GM12878 (cell line): Measurements from ENCODE around the gene KLRD1. TPM values are rescaled to one million over a fixed set of nuclear protein-coding genes. Genes with fewer than 3 reads are reported as not detected.
A peak's percentile ranks its signal among the peaks of the same experiment; 100 is the strongest.

ENCODE experiments used
- BMI1 ChIP-seq: fragments of 450-650 bp; IDR thresholded peaks from 2 replicates; pipeline ENCODE4 v1.6.1; 2016; ENCODE audit warnings: mild to moderate bottlenecking, moderate library complexity, borderline replicate concordance
- CHD4 ChIP-seq: fragments of 200-600 bp; sonication (generic); IDR thresholded peaks from 2 replicates; pipeline ENCODE4 v1.6.1; 2016; ENCODE audit warnings: mild to moderate bottlenecking
- CREB1 ChIP-seq: IDR thresholded peaks from 2 replicates; pipeline ENCODE4 v1.6.1; 2012; ENCODE audit warnings: low read depth, mild to moderate bottlenecking, inconsistent platforms
- DPF2 ChIP-seq: fragments of 450-650 bp; IDR thresholded peaks from 2 replicates; pipeline ENCODE4 v1.6.1; 2017; ENCODE audit warnings: mild to moderate bottlenecking
- EED ChIP-seq: sonication (generic); IDR thresholded peaks from 2 replicates; pipeline ENCODE4 v1.6.1; 2016; ENCODE audit warnings: antibody characterized with exemption, low read depth
- MTA3 ChIP-seq: IDR thresholded peaks from 2 replicates; pipeline ENCODE4 v1.6.1; 2012; ENCODE audit warnings: low read length, inconsistent platforms, borderline replicate concordance
- NFIC ChIP-seq: IDR thresholded peaks from 2 replicates; pipeline ENCODE4 v1.6.1; 2012; ENCODE audit warnings: low read depth, mild to moderate bottlenecking, inconsistent platforms, low read length, moderate library complexity
- NR2F1 ChIP-seq: fragments of 450-650 bp; conservative IDR thresholded peaks from 2 replicates; pipeline ENCODE4 v1.6.1; 2017; ENCODE audit warnings: mild to moderate bottlenecking
- SP1 ChIP-seq: IDR thresholded peaks from one replicate; pipeline ENCODE4 v1.6.1; 2011; ENCODE audit warnings: low read depth, low read length
- SRF ChIP-seq, 2 experiments: IDR thresholded peaks; 2 replicates each; pipeline ENCODE4 v1.6.1; 2011; ENCODE audit warnings: low read depth in 2 of 2, low read length in 2 of 2, mild to moderate bottlenecking in 1 of 2, moderate library complexity in 1 of 2
- STAT1 ChIP-seq: fragments of 450-650 bp; conservative IDR thresholded peaks from 2 replicates; pipeline ENCODE4 v1.6.1; 2014; ENCODE audit warnings: antibody characterized with exemption, mild to moderate bottlenecking
- SUPT20H ChIP-seq: IDR thresholded peaks from 2 replicates; pipeline ENCODE4 v1.6.1; 2011; ENCODE audit warnings: low read depth, mild to moderate bottlenecking, low read length, moderate library complexity, borderline replicate concordance; ENCODE audit not compliant: control insufficient read depth
- ZNF274 ChIP-seq: IDR thresholded peaks from one replicate; pipeline ENCODE4 v1.8.0; 2011; ENCODE audit not compliant: insufficient read length, insufficient read depth
- polyA plus RNA-seq, 11 experiments: library from polyadenylated mRNA; depleted of rRNA in 4 of 11; unstranded in 6 of 11; stranded (reverse) in 5 of 11; fragments of >200 nt; fragmentation: Nextera tagmentation in 4 of 11; fragmentation: Illumina TruSeq in 1 of 11; extraction: Ambion mirVana in 4 of 11; extraction: Trizol in 1 of 11; gene quantifications; 1 replicate in 1 of 11; 2 replicates in 10 of 11; pipeline versions ENCODE4 v1.2.1 to v1.2.3, GENCODE V29; 2011 to 2016; ENCODE audit warnings: inconsistent platforms in 2 of 11, missing spikeins in 2 of 11, low read depth in 1 of 11
- total RNA-seq, 4 experiments: library from RNA; depleted of rRNA in 3 of 4; stranded (reverse); fragments of >200 nt in 3 of 4; fragmentation: Illumina TruSeq in 1 of 4; extraction: Trizol in 1 of 4; gene quantifications; 2 replicates each; pipeline versions ENCODE4 v1.2.1 to v1.2.3, GENCODE V29; 2013 to 2021
- TF ChIP-seq, protein P1 (sequence below): IDR thresholded peaks from 2 replicates; pipeline ENCODE4 v1.6.1; 2012; ENCODE audit warnings: low read length, inconsistent platforms
- TF ChIP-seq, protein P2 (sequence below): fragments of 450-650 bp; formaldehyde crosslinking; IDR thresholded peaks from 2 replicates; pipeline ENCODE4 v1.4.0; 2020; ENCODE audit warnings: mild to moderate bottlenecking, moderate library complexity
- TF ChIP-seq, protein P3 (sequence below): IDR thresholded peaks from 2 replicates; pipeline ENCODE4 v1.6.1; 2011; ENCODE audit warnings: low read depth, low read length, improper control_type of control experiment, borderline replicate concordance
- TF ChIP-seq, protein P4 (sequence below): fragments of 450-650 bp; IDR thresholded peaks from 2 replicates; pipeline ENCODE4 v1.6.1; 2017; ENCODE audit warnings: mild to moderate bottlenecking, low read depth, inconsistent platforms; ENCODE audit not compliant: poor library complexity, severe bottlenecking
- TF ChIP-seq, protein P5 (sequence below): IDR thresholded peaks from 2 replicates; pipeline ENCODE4 v1.6.1; 2011; ENCODE audit warnings: borderline replicate concordance, low read depth, mild to moderate bottlenecking, moderate library complexity, low read length; ENCODE audit not compliant: insufficient read depth, poor library complexity, severe bottlenecking

The KLRD1 gene
- total and polyA plus RNA-seq, 10 of the 15 experiments (the other 5 are each of a cell fraction or from before 2014, with no cell fraction given): under 0.01 to 0.50 (median 0.13) TPM; not detected in 4

DNA sequence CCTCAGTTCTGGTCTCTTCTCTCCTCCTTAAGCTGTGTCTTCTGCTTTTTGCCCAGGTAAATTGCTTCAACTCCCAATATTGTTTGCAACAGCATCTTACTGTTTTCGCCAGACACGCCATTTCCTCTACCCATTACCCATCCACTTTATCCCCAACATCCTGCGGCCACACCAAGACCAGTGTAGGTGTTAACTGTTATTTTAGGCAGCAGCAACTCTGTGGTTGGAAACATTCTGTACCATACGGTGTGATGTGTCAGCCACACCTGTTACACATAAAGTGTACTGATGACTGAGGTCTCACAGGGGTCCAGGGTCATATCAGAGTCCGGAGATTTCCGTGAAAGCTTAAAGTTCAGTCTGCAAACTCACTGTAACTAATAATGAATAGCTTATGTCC, 21.8 kb upstream of the KLRD1 start (continued):
- TF ChIP-seq MTA3 (peak; percentile 74; the same call in 1 of the 2 replicates), NR2F1 (peak; percentile 81), CHD4 (no peak), STAT1 (no peak), CREB1 (peak; percentile 58; the same call in 1 of the 2 replicates), ZNF274 (no peak), SP1 (no peak), BMI1 (peak; percentile 64; the same call in 1 of the 2 replicates), SUPT20H (no peak), EED (peak; percentile 86), SRF (IDR thresholded peaks at IDR 0.05; ENCODE audit: low read depth in 2 of 2, low read length in 2 of 2) (no peak), DPF2 (peak; percentile 70; the same call in 1 of the 2 replicates), NFIC (peak; percentile 89)
- TF ChIP-seq, protein P1, sequence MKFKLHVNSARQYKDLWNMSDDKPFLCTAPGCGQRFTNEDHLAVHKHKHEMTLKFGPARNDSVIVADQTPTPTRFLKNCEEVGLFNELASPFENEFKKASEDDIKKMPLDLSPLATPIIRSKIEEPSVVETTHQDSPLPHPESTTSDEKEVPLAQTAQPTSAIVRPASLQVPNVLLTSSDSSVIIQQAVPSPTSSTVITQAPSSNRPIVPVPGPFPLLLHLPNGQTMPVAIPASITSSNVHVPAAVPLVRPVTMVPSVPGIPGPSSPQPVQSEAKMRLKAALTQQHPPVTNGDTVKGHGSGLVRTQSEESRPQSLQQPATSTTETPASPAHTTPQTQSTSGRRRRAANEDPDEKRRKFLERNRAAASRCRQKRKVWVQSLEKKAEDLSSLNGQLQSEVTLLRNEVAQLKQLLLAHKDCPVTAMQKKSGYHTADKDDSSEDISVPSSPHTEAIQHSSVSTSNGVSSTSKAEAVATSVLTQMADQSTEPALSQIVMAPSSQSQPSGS: peak; percentile 67
- TF ChIP-seq, protein P2, sequence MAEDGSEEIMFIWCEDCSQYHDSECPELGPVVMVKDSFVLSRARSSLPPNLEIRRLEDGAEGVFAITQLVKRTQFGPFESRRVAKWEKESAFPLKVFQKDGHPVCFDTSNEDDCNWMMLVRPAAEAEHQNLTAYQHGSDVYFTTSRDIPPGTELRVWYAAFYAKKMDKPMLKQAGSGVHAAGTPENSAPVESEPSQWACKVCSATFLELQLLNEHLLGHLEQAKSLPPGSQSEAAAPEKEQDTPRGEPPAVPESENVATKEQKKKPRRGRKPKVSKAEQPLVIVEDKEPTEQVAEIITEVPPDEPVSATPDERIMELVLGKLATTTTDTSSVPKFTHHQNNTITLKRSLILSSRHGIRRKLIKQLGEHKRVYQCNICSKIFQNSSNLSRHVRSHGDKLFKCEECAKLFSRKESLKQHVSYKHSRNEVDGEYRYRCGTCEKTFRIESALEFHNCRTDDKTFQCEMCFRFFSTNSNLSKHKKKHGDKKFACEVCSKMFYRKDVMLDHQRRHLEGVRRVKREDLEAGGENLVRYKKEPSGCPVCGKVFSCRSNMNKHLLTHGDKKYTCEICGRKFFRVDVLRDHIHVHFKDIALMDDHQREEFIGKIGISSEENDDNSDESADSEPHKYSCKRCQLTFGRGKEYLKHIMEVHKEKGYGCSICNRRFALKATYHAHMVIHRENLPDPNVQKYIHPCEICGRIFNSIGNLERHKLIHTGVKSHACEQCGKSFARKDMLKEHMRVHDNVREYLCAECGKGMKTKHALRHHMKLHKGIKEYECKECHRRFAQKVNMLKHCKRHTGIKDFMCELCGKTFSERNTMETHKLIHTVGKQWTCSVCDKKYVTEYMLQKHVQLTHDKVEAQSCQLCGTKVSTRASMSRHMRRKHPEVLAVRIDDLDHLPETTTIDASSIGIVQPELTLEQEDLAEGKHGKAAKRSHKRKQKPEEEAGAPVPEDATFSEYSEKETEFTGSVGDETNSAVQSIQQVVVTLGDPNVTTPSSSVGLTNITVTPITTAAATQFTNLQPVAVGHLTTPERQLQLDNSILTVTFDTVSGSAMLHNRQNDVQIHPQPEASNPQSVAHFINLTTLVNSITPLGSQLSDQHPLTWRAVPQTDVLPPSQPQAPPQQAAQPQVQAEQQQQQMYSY (CRISPR knock-in tag): no peak
- TF ChIP-seq, protein P3, sequence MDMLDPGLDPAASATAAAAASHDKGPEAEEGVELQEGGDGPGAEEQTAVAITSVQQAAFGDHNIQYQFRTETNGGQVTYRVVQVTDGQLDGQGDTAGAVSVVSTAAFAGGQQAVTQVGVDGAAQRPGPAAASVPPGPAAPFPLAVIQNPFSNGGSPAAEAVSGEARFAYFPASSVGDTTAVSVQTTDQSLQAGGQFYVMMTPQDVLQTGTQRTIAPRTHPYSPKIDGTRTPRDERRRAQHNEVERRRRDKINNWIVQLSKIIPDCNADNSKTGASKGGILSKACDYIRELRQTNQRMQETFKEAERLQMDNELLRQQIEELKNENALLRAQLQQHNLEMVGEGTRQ: no peak
- TF ChIP-seq, protein P4, sequence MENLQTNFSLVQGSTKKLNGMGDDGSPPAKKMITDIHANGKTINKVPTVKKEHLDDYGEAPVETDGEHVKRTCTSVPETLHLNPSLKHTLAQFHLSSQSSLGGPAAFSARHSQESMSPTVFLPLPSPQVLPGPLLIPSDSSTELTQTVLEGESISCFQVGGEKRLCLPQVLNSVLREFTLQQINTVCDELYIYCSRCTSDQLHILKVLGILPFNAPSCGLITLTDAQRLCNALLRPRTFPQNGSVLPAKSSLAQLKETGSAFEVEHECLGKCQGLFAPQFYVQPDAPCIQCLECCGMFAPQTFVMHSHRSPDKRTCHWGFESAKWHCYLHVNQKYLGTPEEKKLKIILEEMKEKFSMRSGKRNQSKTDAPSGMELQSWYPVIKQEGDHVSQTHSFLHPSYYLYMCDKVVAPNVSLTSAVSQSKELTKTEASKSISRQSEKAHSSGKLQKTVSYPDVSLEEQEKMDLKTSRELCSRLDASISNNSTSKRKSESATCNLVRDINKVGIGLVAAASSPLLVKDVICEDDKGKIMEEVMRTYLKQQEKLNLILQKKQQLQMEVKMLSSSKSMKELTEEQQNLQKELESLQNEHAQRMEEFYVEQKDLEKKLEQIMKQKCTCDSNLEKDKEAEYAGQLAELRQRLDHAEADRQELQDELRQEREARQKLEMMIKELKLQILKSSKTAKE: peak; percentile 49
- TF ChIP-seq, protein P5, sequence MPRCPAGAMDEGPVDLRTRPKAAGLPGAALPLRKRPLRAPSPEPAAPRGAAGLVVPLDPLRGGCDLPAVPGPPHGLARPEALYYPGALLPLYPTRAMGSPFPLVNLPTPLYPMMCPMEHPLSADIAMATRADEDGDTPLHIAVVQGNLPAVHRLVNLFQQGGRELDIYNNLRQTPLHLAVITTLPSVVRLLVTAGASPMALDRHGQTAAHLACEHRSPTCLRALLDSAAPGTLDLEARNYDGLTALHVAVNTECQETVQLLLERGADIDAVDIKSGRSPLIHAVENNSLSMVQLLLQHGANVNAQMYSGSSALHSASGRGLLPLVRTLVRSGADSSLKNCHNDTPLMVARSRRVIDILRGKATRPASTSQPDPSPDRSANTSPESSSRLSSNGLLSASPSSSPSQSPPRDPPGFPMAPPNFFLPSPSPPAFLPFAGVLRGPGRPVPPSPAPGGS: peak; percentile 67
